ENCODE results near the gene TRMU.

DNA sequence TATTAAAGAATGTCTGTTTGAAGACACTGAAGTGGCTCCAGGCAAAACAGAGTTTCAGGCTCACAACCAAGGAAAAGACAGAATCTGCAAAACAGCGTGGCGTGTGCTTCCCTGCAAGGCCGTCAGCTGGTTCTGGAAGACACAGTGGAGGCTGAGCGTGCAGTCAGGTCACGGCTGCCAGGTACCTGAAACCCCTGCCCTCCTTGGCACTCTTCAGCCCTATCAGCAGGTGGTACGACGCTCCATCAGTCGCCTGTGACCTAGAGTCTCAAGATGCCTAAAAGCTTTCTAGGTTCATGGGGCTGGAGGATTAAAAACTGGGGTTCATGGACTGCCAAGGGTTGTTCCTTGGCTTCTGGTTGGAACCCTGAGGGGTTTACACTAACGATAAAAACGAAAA, 65.9 kb downstream of the TRMU start:
- TF ChIP-seq, protein P1, sequence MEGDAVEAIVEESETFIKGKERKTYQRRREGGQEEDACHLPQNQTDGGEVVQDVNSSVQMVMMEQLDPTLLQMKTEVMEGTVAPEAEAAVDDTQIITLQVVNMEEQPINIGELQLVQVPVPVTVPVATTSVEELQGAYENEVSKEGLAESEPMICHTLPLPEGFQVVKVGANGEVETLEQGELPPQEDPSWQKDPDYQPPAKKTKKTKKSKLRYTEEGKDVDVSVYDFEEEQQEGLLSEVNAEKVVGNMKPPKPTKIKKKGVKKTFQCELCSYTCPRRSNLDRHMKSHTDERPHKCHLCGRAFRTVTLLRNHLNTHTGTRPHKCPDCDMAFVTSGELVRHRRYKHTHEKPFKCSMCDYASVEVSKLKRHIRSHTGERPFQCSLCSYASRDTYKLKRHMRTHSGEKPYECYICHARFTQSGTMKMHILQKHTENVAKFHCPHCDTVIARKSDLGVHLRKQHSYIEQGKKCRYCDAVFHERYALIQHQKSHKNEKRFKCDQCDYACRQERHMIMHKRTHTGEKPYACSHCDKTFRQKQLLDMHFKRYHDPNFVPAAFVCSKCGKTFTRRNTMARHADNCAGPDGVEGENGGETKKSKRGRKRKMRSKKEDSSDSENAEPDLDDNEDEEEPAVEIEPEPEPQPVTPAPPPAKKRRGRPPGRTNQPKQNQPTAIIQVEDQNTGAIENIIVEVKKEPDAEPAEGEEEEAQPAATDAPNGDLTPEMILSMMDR (IDR thresholded peaks at IDR 0.05; ENCODE audit: control extremely low read depth in 1 of 3, insufficient read depth in 1 of 3, low read depth in 1 of 3, low read length in 3 of 3): no peak
- TF ChIP-seq POLR2AphosphoS5 (IDR thresholded peaks at IDR 0.05; ENCODE audit: low read depth, low read length): no peak
- no peak for TF ChIP-seq MAX (IDR thresholded peaks at IDR 0.05)
- no peak for TF ChIP-seq POLR2A (IDR thresholded peaks at IDR 0.05; ENCODE audit: control extremely low read depth in 1 of 2, low read depth in 2 of 2, low read length in 2 of 2)
- TF ChIP-seq CREB1 (IDR thresholded peaks at IDR 0.05): no peak
- TF ChIP-seq RBBP5 (IDR thresholded peaks at IDR 0.05; ENCODE audit: borderline replicate concordance, low read depth, low read length): no peak
- no peak for TF ChIP-seq POU5F1 (IDR thresholded peaks at IDR 0.05; ENCODE audit: low read depth, low read length)
- no peak for TF ChIP-seq SP1 (IDR thresholded peaks at IDR 0.05; ENCODE audit: low read depth, low read length)
- no peak for TF ChIP-seq CHD1 (IDR thresholded peaks at IDR 0.05; ENCODE audit: low read depth, low read length)
- TF ChIP-seq EZH2 (IDR thresholded peaks at IDR 0.05; ENCODE audit: low read depth, low read length, severe bottlenecking): no peak
- TF ChIP-seq GTF2F1 (IDR thresholded peaks at IDR 0.05; ENCODE audit: borderline replicate concordance, low read depth, low read length): no peak
- no peak for TF ChIP-seq CEBPB (IDR thresholded peaks at IDR 0.05; ENCODE audit: low read depth, low read length)
- no peak for TF ChIP-seq E2F6 (IDR thresholded peaks at IDR 0.05)
